ENCODE data around the gene ANKFN1. TPM values are rescaled to one million over a fixed set of nuclear protein-coding genes. Genes with fewer than 3 reads are reported as not detected.
A peak's percentile ranks its signal among the peaks of the same experiment; 100 is the strongest.

Gene ANKFN1
- total RNA-seq, 1 donor from 2014 or later, result not detected

- Mint-ChIP-seq H3K4me3 (no peak overlapping the region), H3K4me1 (peaks cover 30% of the 10 kb centered on the region), H3K9me3 (no peaks in the 10 kb centered on the region), H3K36me3 (no peaks in the 10 kb centered on the region), H3K27ac (no peak overlapping the region), H3K27me3 (ENCODE audit: insufficient read depth, low read depth) (peaks cover 3% of the 10 kb centered on the region)
- Histone ChIP-seq H2AFZ (replicated peaks) (peak overlapping the region; percentile 42), H3K4me3 (no peak overlapping the region), H3K4me1 (peaks cover 37% of the 10 kb centered on the region), H3K4me2 (no peak overlapping the region), H3F3A (ENCODE audit: low read depth) (peaks cover 8% of the 10 kb centered on the region), H3K9ac (no peak overlapping the region), H3K79me2 (ENCODE audit: low read depth) (no peaks in the 10 kb centered on the region), H3K9me3 (ENCODE audit: low read depth) (no peaks in the 10 kb centered on the region), H3K36me3 (no peaks in the 10 kb centered on the region), H3K27ac (no peak overlapping the region), H3K27me3 (no peaks in the 10 kb centered on the region), H4K20me1 (ENCODE audit: low read depth) (no peaks in the 10 kb centered on the region)
- no peak for DNase-seq (ENCODE audit: low spot score)
- TF ChIP-seq EZH2phosphoT487 (IDR thresholded peaks at IDR 0.05) (no peak), EZH2 (IDR thresholded peaks at IDR 0.05) (no peak)
- TF ChIP-seq, protein P1, sequence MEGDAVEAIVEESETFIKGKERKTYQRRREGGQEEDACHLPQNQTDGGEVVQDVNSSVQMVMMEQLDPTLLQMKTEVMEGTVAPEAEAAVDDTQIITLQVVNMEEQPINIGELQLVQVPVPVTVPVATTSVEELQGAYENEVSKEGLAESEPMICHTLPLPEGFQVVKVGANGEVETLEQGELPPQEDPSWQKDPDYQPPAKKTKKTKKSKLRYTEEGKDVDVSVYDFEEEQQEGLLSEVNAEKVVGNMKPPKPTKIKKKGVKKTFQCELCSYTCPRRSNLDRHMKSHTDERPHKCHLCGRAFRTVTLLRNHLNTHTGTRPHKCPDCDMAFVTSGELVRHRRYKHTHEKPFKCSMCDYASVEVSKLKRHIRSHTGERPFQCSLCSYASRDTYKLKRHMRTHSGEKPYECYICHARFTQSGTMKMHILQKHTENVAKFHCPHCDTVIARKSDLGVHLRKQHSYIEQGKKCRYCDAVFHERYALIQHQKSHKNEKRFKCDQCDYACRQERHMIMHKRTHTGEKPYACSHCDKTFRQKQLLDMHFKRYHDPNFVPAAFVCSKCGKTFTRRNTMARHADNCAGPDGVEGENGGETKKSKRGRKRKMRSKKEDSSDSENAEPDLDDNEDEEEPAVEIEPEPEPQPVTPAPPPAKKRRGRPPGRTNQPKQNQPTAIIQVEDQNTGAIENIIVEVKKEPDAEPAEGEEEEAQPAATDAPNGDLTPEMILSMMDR (IDR thresholded peaks at IDR 0.05), result no peak
Measured at GRCh38 chr17:56171186-56171959, 18.1 kb downstream of the ANKFN1 start.

DNA sequence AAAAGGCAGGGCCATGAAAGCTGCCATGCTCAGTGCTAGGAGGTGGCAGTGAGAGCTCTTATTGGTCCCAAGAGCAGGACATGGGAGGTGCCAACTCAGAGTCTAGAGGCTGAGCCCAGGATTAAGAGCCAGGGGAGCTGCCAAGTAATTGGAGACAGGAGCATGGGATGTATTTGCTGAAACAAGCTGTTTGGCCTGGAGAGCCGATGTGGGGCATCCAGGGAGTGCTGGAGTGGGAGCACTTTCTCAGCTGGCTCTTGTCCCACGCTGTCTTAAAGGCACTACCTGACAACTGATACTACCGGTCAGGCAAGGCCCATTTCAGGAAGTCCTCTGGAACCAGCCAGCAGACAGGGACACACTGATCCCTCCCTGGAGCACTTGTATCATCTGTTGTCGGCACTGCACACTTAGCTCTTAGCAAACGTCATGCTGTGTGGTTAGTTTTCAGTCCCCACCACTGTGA is 19.3 kb downstream of the ANKFN1 start:
- Histone ChIP-seq H3K27me3 (no peaks in the 10 kb centered on the region), H3K79me2 (ENCODE audit: low read depth) (no peaks in the 10 kb centered on the region), H3F3A (ENCODE audit: low read depth) (peaks cover 8% of the 10 kb centered on the region), H3K9ac (no peak overlapping the region), H3K36me3 (no peaks in the 10 kb centered on the region), H2AFZ (replicated peaks) (peak overlapping the region; percentile 34), H3K4me2 (no peak overlapping the region), H3K9me3 (ENCODE audit: low read depth) (no peaks in the 10 kb centered on the region), H3K4me3 (no peak overlapping the region), H3K4me1 (peaks cover 37% of the 10 kb centered on the region), H3K27ac (no peak overlapping the region), H4K20me1 (ENCODE audit: low read depth) (no peaks in the 10 kb centered on the region)
- Mint-ChIP-seq H3K27me3 (ENCODE audit: insufficient read depth, low read depth) (peaks cover 3% of the 10 kb centered on the region), H3K27ac (no peak overlapping the region), H3K4me3 (no peak overlapping the region), H3K36me3 (no peaks in the 10 kb centered on the region), H3K4me1 (peaks cover 33% of the 10 kb centered on the region), H3K9me3 (no peaks in the 10 kb centered on the region)
- TF ChIP-seq, protein P1 (IDR thresholded peaks at IDR 0.05), result no peak
- DNase-seq (ENCODE audit: low spot score), result peak; percentile 54

GRCh38 chr17:56173026-56173425 is 19.8 kb downstream of the ANKFN1 start:
- no peaks in the 10 kb centered on the region for H4K20me1 ChIP-seq (ENCODE audit: low read depth)
- H3K27me3 ChIP-seq, result no peaks in the 10 kb centered on the region
- no peaks in the 10 kb centered on the region for H3K9me3 Mint-ChIP-seq
- no peak overlapping the region for H3K27ac ChIP-seq
- peaks cover 37% of the 10 kb centered on the region for H3K4me1 ChIP-seq
- H3K4me1 Mint-ChIP-seq, result peaks cover 33% of the 10 kb centered on the region
- no peak overlapping the region for H3K4me3 ChIP-seq
- H3K4me2 ChIP-seq, result no peak overlapping the region
- H3K9ac ChIP-seq, result no peak overlapping the region
- no peak overlapping the region for H3K4me3 Mint-ChIP-seq
- peak overlapping the region; percentile 34 for H2AFZ ChIP-seq (replicated peaks)
- H3F3A ChIP-seq (ENCODE audit: low read depth), result peaks cover 8% of the 10 kb centered on the region
- peaks cover 3% of the 10 kb centered on the region for H3K27me3 Mint-ChIP-seq (ENCODE audit: insufficient read depth, low read depth)
- H3K79me2 ChIP-seq (ENCODE audit: low read depth), result no peaks in the 10 kb centered on the region
- no peaks in the 10 kb centered on the region for H3K9me3 ChIP-seq (ENCODE audit: low read depth)
- TF ChIP-seq EZH2 (IDR thresholded peaks at IDR 0.05), result no peak
- TF ChIP-seq, protein P1 (IDR thresholded peaks at IDR 0.05), result no peak
- no peak for TF ChIP-seq EZH2phosphoT487 (IDR thresholded peaks at IDR 0.05)
- H3K36me3 ChIP-seq, result no peaks in the 10 kb centered on the region
- no peak overlapping the region for H3K27ac Mint-ChIP-seq
- no peak for DNase-seq (ENCODE audit: low spot score)
- H3K36me3 Mint-ChIP-seq, result no peaks in the 10 kb centered on the region
